GM12801 (cell line): Measurements from ENCODE around the gene DGLUCY.

Experiments used
- TF ChIP-seq, protein P1 (sequence below): IDR thresholded peaks from one replicate; pipeline ENCODE4 v1.5.1; 2011; ENCODE audit warnings: control low read depth; ENCODE audit not compliant: insufficient read length; ENCODE audit errors: extremely low read depth

The DGLUCY gene

DNA sequence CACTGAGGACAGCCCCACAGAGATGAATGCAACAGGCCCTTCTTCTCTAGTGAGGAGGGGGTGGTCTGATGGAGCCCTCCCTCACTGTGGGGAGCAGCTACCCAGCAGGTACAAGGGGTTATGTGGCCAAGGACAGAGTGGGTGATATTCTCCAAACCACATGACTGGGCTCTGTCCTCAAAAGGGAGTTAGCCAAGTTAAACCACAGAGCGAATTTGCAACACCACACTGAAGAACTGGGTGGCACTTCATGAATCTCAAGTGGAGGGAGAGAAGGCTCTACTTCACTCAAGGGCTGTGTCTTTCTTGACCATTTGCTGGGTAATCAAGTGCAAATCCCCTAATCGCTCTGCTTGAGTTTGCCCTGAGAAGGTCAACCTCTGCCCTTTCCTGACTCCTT, 118.2 kb downstream of the DGLUCY start:
- TF ChIP-seq, protein P1, sequence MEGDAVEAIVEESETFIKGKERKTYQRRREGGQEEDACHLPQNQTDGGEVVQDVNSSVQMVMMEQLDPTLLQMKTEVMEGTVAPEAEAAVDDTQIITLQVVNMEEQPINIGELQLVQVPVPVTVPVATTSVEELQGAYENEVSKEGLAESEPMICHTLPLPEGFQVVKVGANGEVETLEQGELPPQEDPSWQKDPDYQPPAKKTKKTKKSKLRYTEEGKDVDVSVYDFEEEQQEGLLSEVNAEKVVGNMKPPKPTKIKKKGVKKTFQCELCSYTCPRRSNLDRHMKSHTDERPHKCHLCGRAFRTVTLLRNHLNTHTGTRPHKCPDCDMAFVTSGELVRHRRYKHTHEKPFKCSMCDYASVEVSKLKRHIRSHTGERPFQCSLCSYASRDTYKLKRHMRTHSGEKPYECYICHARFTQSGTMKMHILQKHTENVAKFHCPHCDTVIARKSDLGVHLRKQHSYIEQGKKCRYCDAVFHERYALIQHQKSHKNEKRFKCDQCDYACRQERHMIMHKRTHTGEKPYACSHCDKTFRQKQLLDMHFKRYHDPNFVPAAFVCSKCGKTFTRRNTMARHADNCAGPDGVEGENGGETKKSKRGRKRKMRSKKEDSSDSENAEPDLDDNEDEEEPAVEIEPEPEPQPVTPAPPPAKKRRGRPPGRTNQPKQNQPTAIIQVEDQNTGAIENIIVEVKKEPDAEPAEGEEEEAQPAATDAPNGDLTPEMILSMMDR, result no peak

- TF ChIP-seq, protein P1, result no peak
These were observed 118.7 kb downstream of the DGLUCY start for GRCh38 chr14:91232603-91233002.

GRCh38 chr14:91233936-91234790, 120.3 kb downstream of the DGLUCY start:
- TF ChIP-seq, protein P1, result no peak

DNA sequence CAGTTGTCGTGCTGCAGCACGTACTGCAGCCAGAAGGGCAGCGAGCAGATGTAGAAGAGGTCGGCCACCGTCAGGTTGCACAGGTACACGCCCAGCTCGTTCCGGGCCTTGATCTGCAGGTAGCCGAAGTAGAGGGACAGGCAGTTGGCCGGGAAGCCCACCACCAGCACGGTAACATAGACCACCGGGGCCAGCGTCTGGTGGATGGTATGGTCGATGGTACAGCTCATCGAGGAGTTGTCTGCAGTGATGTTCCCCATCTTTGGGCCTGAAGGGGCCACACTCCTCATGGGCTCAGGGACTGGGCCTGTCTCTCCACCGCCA, 120.9 kb downstream of the DGLUCY start:
- TF ChIP-seq, protein P1, result no peak

DNA sequence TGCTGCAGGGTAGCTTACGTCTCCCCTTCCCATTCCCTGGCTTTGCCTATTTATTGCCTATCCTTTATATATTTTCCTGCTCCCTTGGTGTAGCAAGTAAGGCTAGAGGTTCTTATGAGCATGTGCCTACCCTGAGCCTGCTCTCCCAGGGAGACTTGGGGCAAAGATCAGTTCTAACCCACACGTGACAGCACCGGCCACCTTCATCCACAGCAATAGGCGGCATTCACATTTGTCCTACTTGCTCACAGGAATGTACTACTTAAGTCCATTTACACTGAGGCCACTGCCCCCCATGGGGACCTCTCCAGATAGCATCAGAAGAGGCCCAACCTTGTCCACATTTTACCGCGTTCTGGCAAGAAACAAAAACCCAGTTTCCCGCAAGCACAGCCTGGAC, 122.0 kb downstream of the DGLUCY start:
- TF ChIP-seq, protein P1, result no peak

DNA sequence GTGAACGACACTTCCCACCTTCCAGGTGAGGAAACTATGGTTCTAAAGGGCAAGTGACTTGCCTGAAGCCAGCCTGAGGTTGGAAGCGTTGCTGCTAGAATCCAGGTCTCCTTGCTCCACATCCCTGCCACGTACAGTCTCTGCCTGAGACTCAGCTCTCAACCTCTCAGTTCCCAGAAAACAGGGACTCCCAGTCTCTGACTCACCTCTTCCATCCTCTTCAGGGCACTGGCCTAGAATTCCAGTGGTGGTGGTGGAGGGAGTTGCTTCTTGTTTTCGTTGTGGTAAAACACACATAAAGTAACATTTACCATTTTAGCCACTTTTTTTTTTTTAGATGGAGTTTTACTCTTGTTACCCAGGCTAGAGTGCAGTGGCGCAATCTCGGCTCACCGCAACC, 123.3 kb downstream of the DGLUCY start:
- TF ChIP-seq, protein P1, result no peak

- TF ChIP-seq, protein P1, result no peak
These were observed 124.2 kb downstream of the DGLUCY start for GRCh38 chr14:91238085-91238484.
